Prostate gland (tissue), 2 donors: ENCODE results near the gene LRRC4C. TPM values are rescaled to one million over a fixed set of nuclear protein-coding genes. Genes with fewer than 3 reads are reported as not detected.
"Not testable (repeated sequence)": the region's sequence is repeated elsewhere in the genome, so short reads cannot be mapped to it uniquely, and the experiment has no call there.

Source experiments
- DNase-seq: peaks from one replicate; pipeline ENCODE4 v3.0.0-alpha.2; 2019; ENCODE audit warnings: low spot score
- H3K27ac ChIP-seq, 2 donors: fragments of 200-600 bp; sonication (generic); 2 replicates each; pipeline ENCODE4 v1.5.1; 2017 to 2019
- H3K27me3 ChIP-seq: fragments of 200-600 bp; sonication (generic); replicated peaks from 2 replicates; pipeline ENCODE4 v1.5.1; 2019; ENCODE audit not compliant: insufficient read depth
- H3K36me3 ChIP-seq, 2 donors: fragments of 200-600 bp; sonication (generic); 1 replicate in 1 of 2; 2 replicates in 1 of 2; pipeline versions ENCODE4 v1.5.1 to v1.8.1; 2017 to 2019
- H3K4me1 ChIP-seq: fragments of 200-600 bp; sonication (generic); replicated peaks from 2 replicates; pipeline ENCODE4 v1.5.1; 2019
- H3K4me3 ChIP-seq, 2 donors: fragments of 200-600 bp; sonication (generic); 2 replicates each; pipeline ENCODE4 v1.5.1; 2017 to 2019
- H3K9me3 ChIP-seq: fragments of 200-600 bp; sonication (generic); 2 replicates; pipeline ENCODE4 v1.5.1; 2017
- POLR2A ChIP-seq: fragments of 450-650 bp; IDR thresholded peaks from one replicate; pipeline ENCODE4 v1.6.1; 2016; ENCODE audit warnings: antibody characterized with exemption, mild to moderate bottlenecking
- POLR2AphosphoS5 ChIP-seq: sonication (generic); formaldehyde crosslinking; IDR thresholded peaks from one replicate; pipeline ENCODE4 v1.6.1; 2017; ENCODE audit warnings: antibody characterized with exemption
- WGBS: methylation state at CpG from one replicate; pipeline ENCODE4 v1.1.5; 2018; 5-methylcytosine and 5-hydroxymethylcytosine counted together
- intact Hi-C: fragments of 100-400 bp; cut with DNase I; formaldehyde crosslinking; loops from one replicate; pipeline ENCODE4 v1.14.2; 2022
- total RNA-seq, 2 donors: library from RNA; depleted of rRNA; stranded (reverse); fragments of >200 nt; gene quantifications; one replicate each; pipeline ENCODE4 v1.1.0, GENCODE V29; 2016
- TF ChIP-seq, protein P1 (sequence below), 4 experiments: fragments of 200-600 bp in 2 of 4; fragments of 450-650 bp in 2 of 4; sonication (generic) in 2 of 4; IDR thresholded peaks; 1 replicate in 3 of 4; 2 replicates in 1 of 4; pipeline ENCODE4 v1.5.1; 2016 to 2019; ENCODE audit warnings: antibody characterized with exemption in 4 of 4, mild to moderate bottlenecking in 2 of 4, moderate library complexity in 2 of 4

The LRRC4C gene
- total RNA-seq, 2 donors from 2014 or later = 0.28 TPM; not detected in 1

DNA sequence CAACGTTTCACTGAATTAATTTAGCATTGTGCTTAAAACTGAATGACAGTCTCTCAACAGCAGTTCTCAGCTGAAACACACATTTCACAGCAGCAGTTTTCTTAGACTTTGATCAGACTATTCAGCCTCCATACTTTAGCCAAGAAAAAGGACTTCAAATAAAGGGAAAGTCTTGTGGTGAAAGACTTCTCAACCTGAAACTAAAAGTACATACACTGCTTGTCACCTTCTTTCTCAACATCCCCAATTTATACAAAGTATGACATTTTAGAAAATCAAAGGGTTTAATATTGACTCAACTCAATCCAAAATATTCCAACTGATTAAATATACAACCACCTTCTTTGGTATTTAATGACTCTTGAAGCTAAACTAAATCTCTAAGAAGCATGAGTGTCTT is 419.0 kb downstream of the LRRC4C start:
- Histone ChIP-seq H3K9me3 (no peaks in the 10 kb centered on the region), H3K4me1 (no peaks in the 10 kb centered on the region), H3K4me3 (no peak overlapping the region), H3K27me3 (no peaks in the 10 kb centered on the region), H3K36me3 (no peaks in the 10 kb centered on the region), H3K27ac (no peak overlapping the region)
- intact Hi-C loops = no loop called here
- TF ChIP-seq POLR2A = no peak
- no peak for TF ChIP-seq POLR2AphosphoS5
- TF ChIP-seq, protein P1, sequence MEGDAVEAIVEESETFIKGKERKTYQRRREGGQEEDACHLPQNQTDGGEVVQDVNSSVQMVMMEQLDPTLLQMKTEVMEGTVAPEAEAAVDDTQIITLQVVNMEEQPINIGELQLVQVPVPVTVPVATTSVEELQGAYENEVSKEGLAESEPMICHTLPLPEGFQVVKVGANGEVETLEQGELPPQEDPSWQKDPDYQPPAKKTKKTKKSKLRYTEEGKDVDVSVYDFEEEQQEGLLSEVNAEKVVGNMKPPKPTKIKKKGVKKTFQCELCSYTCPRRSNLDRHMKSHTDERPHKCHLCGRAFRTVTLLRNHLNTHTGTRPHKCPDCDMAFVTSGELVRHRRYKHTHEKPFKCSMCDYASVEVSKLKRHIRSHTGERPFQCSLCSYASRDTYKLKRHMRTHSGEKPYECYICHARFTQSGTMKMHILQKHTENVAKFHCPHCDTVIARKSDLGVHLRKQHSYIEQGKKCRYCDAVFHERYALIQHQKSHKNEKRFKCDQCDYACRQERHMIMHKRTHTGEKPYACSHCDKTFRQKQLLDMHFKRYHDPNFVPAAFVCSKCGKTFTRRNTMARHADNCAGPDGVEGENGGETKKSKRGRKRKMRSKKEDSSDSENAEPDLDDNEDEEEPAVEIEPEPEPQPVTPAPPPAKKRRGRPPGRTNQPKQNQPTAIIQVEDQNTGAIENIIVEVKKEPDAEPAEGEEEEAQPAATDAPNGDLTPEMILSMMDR (IDR thresholded peaks at IDR 0.05) = no peak
- DNase-seq = no peak
- WGBS = 67% methylated on average over 1 of the region's 1 CpG

DNA sequence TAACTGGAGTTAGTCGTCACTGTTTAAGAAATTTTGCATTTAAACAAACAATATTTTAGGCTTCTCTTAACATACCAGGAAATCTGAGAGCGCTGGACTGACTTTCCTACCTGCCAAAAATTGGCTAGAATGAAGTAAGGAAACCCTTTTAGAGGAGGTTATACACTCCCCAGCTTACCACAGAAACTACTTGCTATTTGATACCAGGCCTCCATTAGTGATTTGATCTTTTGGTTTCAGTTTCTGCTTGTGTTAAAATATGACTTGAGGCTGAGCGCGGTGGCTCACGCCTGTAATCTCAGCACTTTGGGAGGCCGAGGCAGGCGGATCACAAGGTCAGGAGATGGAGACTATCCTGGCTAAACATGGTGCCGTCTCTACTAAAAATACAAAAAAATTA is 419.9 kb downstream of the LRRC4C start:
- Histone ChIP-seq H3K4me1 (no peaks in the 10 kb centered on the region), H3K27ac (no peak overlapping the region), H3K4me3 (no peak overlapping the region), H3K9me3 (no peaks in the 10 kb centered on the region), H3K36me3 (no peaks in the 10 kb centered on the region), H3K27me3 (no peaks in the 10 kb centered on the region)
- DNase-seq = no peak
- WGBS = 86% methylated on average over 8 of the region's 8 CpGs
- intact Hi-C loops = no loop called here
- TF ChIP-seq, protein P1 (IDR thresholded peaks at IDR 0.05) = no peak
- no peak for TF ChIP-seq POLR2AphosphoS5
- TF ChIP-seq POLR2A = no peak

DNA sequence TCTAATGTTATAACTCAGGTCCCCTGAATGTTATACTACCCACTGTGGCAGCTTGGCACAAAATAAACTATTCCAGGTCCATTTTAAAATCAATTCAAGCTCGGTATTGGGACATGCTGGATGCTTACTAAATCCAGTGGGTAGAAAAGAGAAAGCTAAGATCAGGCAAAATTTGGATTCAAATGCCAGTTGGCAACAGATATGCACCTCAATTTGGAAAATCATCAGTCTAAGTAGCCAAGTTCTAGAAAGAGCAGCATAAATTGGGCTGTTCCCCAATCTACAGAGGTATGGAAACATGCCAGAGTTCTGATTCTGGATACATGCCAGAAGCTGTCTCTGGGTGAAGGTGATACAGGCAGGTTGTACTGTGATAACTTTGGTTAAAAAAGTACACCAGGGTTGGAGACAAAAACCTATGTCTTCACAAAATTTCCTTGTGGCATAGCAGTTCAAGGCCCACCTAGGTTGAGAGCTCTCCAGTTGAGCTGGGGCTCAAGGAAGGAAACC is 427.8 kb downstream of the LRRC4C start:
- WGBS = 82% methylated on average over 1 of the region's 1 CpG
- H3K4me1 ChIP-seq = no peaks in the 10 kb centered on the region
- no peak overlapping the region for H3K27ac ChIP-seq
- H3K9me3 ChIP-seq = no peaks in the 10 kb centered on the region
- no peak for DNase-seq
- intact Hi-C loops = no loop called here
- TF ChIP-seq, protein P1 (IDR thresholded peaks at IDR 0.05) = no peak
- TF ChIP-seq POLR2AphosphoS5 (no peak), POLR2A (no peak)
- H3K27me3 ChIP-seq = no peaks in the 10 kb centered on the region
- H3K36me3 ChIP-seq = no peaks in the 10 kb centered on the region
- no peak overlapping the region for H3K4me3 ChIP-seq

DNA sequence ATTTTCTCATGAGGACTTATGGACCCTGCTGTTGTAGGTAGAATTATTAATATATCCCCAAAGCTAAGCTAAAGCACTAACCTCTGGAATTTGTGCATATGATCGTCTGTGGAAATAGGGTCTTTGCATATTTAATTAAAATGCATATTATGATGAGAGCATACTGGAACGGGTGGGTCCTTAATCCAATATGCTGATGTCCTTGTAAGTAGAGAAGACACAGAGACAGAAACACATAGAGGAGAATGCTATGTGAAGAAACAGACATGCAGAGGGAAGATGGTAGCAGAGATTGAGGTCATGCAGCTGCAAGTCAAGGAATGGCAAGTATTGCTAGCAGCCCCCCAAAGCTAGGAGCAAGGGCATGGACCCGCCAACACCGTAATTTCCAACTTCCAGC is 439.2 kb downstream of the LRRC4C start:
- Histone ChIP-seq H3K27me3 (no peaks in the 10 kb centered on the region), H3K4me1 (no peaks in the 10 kb centered on the region)
- no peak for DNase-seq

DNA sequence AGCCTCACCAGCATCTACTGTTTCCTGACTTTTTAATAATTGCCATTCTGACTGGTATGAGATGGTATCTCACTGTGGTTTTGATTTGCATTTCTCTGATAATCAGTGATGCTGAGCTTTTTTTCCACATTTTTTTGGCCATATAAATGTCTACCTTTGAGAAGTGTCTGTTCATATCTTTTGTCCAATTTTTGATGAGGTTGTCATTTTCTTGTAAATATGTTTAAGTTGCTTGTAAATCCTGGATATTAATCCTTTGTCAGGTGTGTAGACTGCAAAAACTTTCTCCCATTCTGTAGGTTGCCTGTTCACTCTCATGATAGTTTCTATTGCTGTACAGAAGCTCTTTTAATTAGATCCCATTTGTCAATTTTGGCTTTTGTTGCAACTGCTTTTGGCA is 439.8 kb downstream of the LRRC4C start:
- intact Hi-C loops, H3K27ac ChIP-seq, H3K36me3 ChIP-seq, DNase-seq, H3K27me3 ChIP-seq, H3K4me1 ChIP-seq, H3K9me3 ChIP-seq, H3K4me3 ChIP-seq: not testable (repeated sequence)

More for the DNA sequence above, 439.2 kb downstream of the LRRC4C start:
- Histone ChIP-seq H3K27ac (no peak overlapping the region), H3K36me3 (no peaks in the 10 kb centered on the region), H3K4me3 (no peak overlapping the region), H3K9me3 (no peaks in the 10 kb centered on the region)
- TF ChIP-seq, protein P1 (IDR thresholded peaks at IDR 0.05) = no peak
- TF ChIP-seq POLR2AphosphoS5 (no peak), POLR2A (no peak)
- 89% methylated on average over 4 of the region's 4 CpGs for WGBS
- intact Hi-C loops = no loop called here
